ENCODE measurements around the gene CAMK2D.

Gene CAMK2D

GRCh38 chr4:113604955-113605354 lies 156.6 kb downstream of the CAMK2D start:
- no peak for DNase-seq (ENCODE audit: low read depth in 2 of 2)

GRCh38 chr4:113603911-113604310 lies 157.6 kb downstream of the CAMK2D start:
- DNase-seq (ENCODE audit: low read depth in 2 of 2): no peak

GRCh38 chr4:113602646-113603228 lies 158.8 kb downstream of the CAMK2D start:
- DNase-seq (ENCODE audit: low read depth in 2 of 2): no peak

- no peak for DNase-seq (ENCODE audit: low read depth in 2 of 2)
Measured at GRCh38 chr4:113601636-113602035, 159.9 kb downstream of the CAMK2D start.

GRCh38 chr4:113596396-113596795 lies 165.1 kb downstream of the CAMK2D start:
- DNase-seq (ENCODE audit: low read depth in 2 of 2): no peak

GRCh38 chr4:113594231-113594556 lies 167.3 kb downstream of the CAMK2D start:
- no peak for DNase-seq (ENCODE audit: low read depth in 2 of 2)

GRCh38 chr4:113593400-113594230 lies 167.9 kb downstream of the CAMK2D start:
- DNase-seq (ENCODE audit: low read depth in 2 of 2): no peak

GRCh38 chr4:113591982-113592381 lies 169.6 kb downstream of the CAMK2D start:
- no peak for DNase-seq (ENCODE audit: low read depth in 2 of 2)

- no peak for DNase-seq (ENCODE audit: low read depth in 2 of 2)
Measured at GRCh38 chr4:113588895-113589668, 172.5 kb downstream of the CAMK2D start.

- no peak for DNase-seq (ENCODE audit: low read depth in 2 of 2)
Measured at GRCh38 chr4:113587640-113588275, 173.8 kb downstream of the CAMK2D start.

- DNase-seq (ENCODE audit: low read depth in 2 of 2): no peak
Measured at GRCh38 chr4:113587156-113587555, 174.4 kb downstream of the CAMK2D start.

- no peak for DNase-seq (ENCODE audit: low read depth in 2 of 2)
Measured at GRCh38 chr4:113586072-113586471, 175.5 kb downstream of the CAMK2D start.

- no peak for DNase-seq (ENCODE audit: low read depth in 2 of 2)
Measured at GRCh38 chr4:113584407-113585150, 177.0 kb downstream of the CAMK2D start.

GRCh38 chr4:113582737-113583136 lies 178.8 kb downstream of the CAMK2D start:
- no peak for DNase-seq (ENCODE audit: low read depth in 2 of 2)

GRCh38 chr4:113579360-113579759 lies 182.2 kb downstream of the CAMK2D start:
- no peak for DNase-seq (ENCODE audit: low read depth in 2 of 2)

GRCh38 chr4:113576947-113577678 lies 184.4 kb downstream of the CAMK2D start:
- DNase-seq (ENCODE audit: low read depth in 2 of 2): no peak

- DNase-seq (ENCODE audit: low read depth in 2 of 2): no peak
Measured at GRCh38 chr4:113575401-113575800, 186.1 kb downstream of the CAMK2D start.

GRCh38 chr4:113574636-113575103 lies 186.9 kb downstream of the CAMK2D start:
- no peak for DNase-seq (ENCODE audit: low read depth in 2 of 2)

- no peak for DNase-seq (ENCODE audit: low read depth in 2 of 2)
Measured at GRCh38 chr4:113572620-113573019, 188.9 kb downstream of the CAMK2D start.

GRCh38 chr4:113566015-113566795 lies 195.3 kb downstream of the CAMK2D start:
- no peak for DNase-seq (ENCODE audit: low read depth in 2 of 2)
